PC-3 (cell line): ENCODE measurements around the gene MAST3.

Experiments
- EZH2phosphoT487 ChIP-seq: fragments of 300-600 bp; sonication (generic); IDR thresholded peaks from 2 replicates; pipeline ENCODE4 v1.6.1; 2018; ENCODE audit warnings: mild to moderate bottlenecking, antibody characterized with exemption, low read length, borderline replicate concordance
- TF ChIP-seq, protein P1 (sequence below): fragments of 300-600 bp; sonication (generic); conservative IDR thresholded peaks from 2 replicates; pipeline ENCODE4 v1.5.1; 2017; ENCODE audit warnings: antibody characterized with exemption, low read depth, mild to moderate bottlenecking, low read length

DNA sequence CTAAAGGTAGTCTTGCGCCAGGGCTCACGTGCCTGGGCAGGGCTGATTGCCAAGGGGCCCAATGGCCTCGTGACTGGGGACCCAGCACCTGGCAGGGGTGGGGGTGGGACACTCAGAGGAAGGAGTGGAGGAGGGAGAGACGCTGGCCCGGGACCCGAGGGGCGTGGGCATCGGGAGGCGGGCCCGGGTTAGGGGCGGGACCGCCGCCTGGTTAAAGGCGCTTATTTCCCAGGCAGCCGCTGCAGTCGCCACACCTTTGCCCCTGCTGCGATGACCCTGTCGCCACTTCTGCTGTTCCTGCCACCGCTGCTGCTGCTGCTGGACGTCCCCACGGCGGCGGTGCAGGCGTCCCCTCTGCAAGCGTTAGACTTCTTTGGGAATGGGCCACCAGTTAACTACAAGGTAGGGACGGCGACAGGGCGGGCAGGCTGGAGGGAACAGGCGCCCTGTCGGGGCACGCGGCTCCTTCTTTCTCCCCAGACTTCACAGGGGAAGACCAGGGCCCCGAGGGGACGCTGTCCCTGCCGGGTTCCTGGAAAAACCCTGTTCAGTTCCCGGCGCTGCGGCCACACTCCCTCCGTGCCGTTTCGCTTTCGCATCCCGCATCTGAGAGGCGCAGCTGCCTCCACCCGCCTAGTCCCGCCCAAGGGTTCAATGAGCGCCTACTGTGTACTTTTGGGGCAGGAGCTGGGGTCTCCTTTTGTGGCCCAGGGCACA lies 76.2 kb downstream of the MAST3 start, which contains the start of gene IFI30:
- TF ChIP-seq, protein P1, sequence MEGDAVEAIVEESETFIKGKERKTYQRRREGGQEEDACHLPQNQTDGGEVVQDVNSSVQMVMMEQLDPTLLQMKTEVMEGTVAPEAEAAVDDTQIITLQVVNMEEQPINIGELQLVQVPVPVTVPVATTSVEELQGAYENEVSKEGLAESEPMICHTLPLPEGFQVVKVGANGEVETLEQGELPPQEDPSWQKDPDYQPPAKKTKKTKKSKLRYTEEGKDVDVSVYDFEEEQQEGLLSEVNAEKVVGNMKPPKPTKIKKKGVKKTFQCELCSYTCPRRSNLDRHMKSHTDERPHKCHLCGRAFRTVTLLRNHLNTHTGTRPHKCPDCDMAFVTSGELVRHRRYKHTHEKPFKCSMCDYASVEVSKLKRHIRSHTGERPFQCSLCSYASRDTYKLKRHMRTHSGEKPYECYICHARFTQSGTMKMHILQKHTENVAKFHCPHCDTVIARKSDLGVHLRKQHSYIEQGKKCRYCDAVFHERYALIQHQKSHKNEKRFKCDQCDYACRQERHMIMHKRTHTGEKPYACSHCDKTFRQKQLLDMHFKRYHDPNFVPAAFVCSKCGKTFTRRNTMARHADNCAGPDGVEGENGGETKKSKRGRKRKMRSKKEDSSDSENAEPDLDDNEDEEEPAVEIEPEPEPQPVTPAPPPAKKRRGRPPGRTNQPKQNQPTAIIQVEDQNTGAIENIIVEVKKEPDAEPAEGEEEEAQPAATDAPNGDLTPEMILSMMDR = no peak
- TF ChIP-seq EZH2phosphoT487 = no peak
